HFF-Myc (cell line): Measurements from ENCODE around the gene AHI1.

ENCODE experiments used
- DNase-seq: peaks from one replicate; pipeline ENCODE4 v3.0.0-alpha.2; 2011; ENCODE audit warnings: low read depth; ENCODE audit errors: extremely low read depth
- H3K4me3 ChIP-seq: replicated peaks from 2 replicates; pipeline ENCODE4 v1.5.1; 2011; ENCODE audit warnings: low read depth, mild to moderate bottlenecking, control low read depth, low read length
- CTCF ChIP-seq: IDR thresholded peaks from 2 replicates; pipeline ENCODE4 v1.5.1; 2012; ENCODE audit warnings: mild to moderate bottlenecking, low read depth, low read length, control low read depth; ENCODE audit errors: missing control alignments

AHI1 gene

GRCh38 chr6:135240711-135241110 lies 256.8 kb downstream of the AHI1 start:
- no peak overlapping the region for H3K4me3 ChIP-seq
- TF ChIP-seq CTCF, result no peak
- no peak for DNase-seq

GRCh38 chr6:135236732-135237131 lies 260.8 kb downstream of the AHI1 start:
- TF ChIP-seq CTCF, result no peak
- no peak overlapping the region for H3K4me3 ChIP-seq
- no peak for DNase-seq

- H3K4me3 ChIP-seq, result no peak overlapping the region
- no peak for TF ChIP-seq CTCF
- DNase-seq, result no peak
Measured at GRCh38 chr6:135236319-135236718, 261.2 kb downstream of the AHI1 start.

- TF ChIP-seq CTCF, result no peak
- no peak for DNase-seq
- no peak overlapping the region for H3K4me3 ChIP-seq
Measured at GRCh38 chr6:135235716-135236115, 261.8 kb downstream of the AHI1 start.

GRCh38 chr6:135234492-135234780 lies 263.1 kb downstream of the AHI1 start:
- no peak for TF ChIP-seq CTCF

GRCh38 chr6:135233686-135234491 lies 263.7 kb downstream of the AHI1 start:
- no peak for DNase-seq
- TF ChIP-seq CTCF, result no peak
- H3K4me3 ChIP-seq, result no peak overlapping the region

More at GRCh38 chr6:135234492-135234780, 263.1 kb downstream of the AHI1 start:
- DNase-seq, result no peak
- H3K4me3 ChIP-seq, result no peak overlapping the region
